Medulla oblongata (tissue), 1 donor: ENCODE data around the gene NCAN.
"Not testable (repeated sequence)": the region's sequence is repeated elsewhere in the genome, so short reads cannot be mapped to it uniquely, and the experiment has no call there.

ENCODE experiments used
- DNase-seq: peaks from one replicate; pipeline ENCODE4 v3.0.0-alpha.2; 2015; ENCODE audit errors: extremely low spot score

NCAN gene

DNA sequence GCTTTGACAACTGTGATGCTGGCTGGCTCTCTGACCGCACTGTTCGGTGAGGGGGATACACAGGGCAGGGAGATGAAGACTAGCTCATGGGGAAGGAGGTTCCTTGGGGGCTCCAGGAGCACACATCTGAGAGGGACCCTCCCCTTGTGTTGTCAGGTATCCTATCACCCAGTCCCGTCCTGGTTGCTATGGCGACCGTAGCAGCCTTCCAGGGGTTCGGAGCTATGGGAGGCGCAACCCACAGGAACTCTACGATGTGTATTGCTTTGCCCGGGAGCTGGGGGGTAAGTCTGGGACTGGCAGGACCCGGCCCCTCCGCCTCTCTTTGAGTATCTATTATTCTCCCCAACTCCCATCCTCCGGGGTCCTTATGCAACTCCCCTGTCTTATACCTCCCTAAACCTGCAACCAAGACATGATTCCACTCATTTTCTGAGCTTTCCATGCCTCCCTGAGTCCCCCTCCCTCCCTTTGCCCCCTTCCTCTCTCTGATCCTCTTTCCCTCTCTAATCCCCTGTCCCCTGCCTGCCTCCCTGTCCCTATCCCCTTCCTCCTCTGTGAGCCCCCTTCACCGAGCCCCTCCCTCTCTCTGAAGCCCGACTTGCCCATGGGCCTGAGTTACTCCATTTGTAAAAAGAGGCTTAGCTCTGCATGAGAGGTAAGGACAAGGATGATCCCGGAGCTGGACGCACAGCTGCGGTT is 12.5 kb downstream of the NCAN start:
- no peak for DNase-seq

DNA sequence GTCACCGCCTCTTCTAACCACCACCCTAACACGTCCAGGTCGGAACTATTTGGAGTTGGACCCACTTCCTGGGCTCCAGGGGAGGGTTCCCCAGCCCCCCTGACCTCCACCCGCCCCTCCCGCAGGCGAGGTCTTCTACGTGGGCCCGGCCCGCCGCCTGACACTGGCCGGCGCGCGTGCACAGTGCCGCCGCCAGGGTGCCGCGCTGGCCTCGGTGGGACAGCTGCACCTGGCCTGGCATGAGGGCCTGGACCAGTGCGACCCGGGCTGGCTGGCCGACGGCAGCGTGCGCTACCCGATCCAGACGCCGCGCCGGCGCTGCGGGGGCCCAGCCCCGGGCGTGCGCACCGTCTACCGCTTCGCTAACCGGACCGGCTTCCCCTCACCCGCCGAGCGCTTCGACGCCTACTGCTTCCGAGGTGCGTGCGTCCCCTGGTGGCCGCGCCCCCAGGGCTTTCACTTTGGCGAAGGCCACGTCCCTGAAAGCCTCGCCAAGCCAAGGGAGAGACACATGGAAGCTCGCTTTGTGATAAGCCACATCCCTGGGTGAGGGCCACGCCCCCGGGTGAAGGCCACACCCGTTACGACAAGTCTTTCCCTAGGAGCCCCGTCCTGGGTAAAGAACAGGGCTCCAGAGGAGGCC is 13.2 kb downstream of the NCAN start:
- DNase-seq = no peak

DNA sequence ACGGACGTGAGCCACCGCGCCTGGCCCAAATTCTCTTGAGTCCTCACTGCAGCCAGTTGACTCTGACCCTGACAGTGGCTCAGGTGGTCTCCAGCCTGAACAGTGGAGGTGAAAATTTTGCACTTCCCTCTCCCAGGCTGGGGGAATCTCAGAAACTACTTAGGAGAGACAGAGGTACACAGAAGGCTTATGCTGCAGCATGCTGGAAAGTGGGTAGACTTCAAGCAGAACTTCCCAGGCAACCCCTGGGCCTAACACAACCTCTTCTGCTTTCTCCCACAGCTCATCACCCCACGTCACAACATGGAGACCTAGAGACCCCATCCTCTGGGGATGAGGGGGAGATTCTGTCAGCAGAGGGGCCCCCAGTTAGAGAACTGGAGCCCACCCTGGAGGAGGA is 14.4 kb downstream of the NCAN start:
- DNase-seq = no peak

DNA sequence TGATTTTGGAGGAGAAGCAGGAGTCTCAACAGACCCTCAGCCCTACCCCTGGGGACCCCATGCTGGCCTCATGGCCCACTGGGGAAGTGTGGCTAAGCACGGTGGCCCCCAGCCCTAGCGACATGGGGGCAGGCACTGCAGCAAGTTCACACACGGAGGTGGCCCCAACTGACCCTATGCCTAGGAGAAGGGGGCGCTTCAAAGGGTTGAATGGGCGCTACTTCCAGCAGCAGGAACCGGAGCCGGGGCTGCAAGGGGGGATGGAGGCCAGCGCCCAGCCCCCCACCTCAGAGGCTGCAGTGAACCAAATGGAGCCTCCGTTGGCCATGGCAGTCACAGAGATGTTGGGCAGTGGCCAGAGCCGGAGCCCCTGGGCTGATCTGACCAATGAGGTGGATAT is 14.9 kb downstream of the NCAN start:
- no peak for DNase-seq

DNA sequence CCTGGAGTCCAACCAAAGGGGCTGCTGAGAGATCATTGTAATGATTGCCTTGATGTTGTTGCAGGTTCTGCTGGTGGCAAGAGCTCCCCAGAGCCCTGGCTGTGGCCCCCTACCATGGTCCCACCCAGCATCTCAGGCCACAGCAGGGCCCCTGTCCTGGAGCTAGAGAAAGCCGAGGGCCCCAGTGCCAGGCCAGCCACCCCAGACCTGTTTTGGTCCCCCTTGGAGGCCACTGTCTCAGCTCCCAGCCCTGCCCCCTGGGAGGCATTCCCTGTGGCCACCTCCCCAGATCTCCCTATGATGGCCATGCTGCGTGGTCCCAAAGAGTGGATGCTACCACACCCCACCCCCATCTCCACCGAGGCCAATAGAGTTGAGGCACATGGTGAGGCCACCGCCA is 15.5 kb downstream of the NCAN start:
- DNase-seq = no peak

DNA sequence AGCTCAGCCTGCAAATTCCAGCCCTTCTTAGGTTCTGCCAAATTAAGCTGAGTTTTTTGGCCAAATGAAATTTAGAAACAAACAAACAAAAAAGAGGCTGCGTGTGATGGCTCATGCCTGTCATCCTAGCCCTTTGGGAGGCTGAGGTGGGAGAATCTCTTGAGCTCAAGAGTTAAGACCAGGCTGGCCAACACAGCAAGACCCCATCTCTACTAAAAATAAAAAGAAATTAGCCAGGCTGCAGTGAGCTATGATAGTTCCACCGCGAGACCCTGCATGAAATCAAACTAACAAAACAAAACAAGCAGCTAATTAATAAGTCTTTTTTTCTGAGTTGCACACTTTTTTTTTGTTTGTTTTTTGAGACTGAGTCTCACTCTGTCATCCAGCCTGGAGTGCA is 17.9 kb downstream of the NCAN start:
- no peak for DNase-seq

DNA sequence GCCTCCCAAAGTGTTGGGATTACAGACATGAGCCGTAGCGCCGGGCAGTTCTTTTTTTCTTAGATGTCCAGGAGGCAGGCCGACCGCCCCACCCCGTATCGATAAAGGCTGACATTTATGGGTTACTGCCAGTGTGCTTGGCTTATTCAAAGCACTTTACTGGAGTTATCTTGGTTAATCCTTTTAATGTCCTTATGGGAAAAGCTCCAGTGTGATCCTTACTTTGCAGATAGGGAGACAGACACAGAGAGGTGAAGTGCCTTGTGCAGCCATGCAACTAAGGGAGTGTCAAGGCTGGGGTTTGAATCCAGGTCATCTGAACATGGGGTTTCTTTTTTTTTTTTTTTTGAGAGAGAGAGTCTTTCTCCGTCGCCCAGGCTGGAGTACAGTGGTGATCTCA is 19.2 kb downstream of the NCAN start:
- DNase-seq = no peak

DNA sequence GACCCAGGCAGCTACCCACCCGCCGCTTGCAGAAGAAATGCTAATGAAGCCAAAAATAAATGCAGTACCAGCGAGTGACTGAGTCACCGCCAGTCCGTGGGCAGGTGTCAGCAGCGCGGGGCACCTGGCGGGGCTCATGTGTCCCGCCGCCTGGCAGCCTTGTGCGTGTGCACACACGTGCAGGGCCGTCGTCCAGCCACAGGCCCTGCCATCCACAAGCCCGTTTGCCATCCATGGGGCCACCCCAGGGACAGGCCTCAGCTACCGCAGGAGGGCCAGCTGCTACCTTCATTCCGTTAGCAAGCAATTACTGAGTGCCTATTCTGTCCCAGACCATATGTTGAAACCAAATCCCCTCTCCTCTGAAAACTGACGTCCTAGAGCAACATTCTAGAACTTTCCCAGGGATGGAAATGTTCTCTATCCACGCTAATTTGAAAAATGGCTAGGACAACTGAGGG is 20.5 kb downstream of the NCAN start:
- no peak for DNase-seq

DNA sequence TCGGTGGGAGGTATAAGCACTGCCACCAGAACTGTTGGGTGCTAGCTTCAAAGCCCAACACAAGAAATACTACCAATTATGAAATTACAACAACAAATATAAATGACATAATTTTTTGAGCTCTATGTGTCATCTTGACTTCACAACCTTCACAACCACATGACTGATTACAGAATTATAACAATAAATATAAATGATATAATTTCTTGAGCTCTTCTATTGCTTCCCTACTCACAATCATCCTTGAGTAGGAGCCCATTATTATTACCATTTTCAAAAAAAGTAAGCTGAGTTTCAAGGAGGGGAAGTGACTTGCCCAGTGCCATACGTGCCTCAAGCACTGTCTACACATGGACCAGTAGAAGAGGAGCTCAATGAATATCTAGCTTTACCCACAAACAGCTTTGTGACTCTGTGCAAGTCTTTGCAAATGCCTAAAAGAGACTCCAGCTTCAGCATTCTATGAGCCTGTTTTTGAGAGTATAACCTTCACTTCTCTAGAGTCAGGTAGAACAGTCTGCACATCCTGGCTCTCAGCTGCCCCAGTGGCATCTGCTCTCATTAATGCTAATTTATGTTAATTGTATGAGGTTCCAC is 22.6 kb downstream of the NCAN start:
- no peak for DNase-seq

DNA sequence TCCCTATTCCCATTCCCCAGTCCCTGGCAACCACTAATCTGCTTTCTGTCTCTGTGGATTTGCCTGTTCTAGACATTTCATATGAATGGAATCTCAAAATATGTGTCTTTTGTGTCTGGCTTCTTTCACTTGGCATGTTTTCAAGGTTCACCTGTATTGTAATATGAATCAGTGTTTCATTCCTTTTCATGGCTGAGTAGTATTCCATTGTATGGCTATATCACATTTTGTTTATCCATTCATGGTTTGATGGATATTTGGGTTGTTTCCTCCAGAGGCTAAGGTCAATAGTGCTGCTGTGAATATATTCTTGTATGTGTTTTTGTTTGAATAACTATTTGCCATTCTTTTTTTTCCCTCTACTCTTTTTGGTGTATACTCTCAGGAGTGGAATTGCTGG is 24.4 kb downstream of the NCAN start:
- DNase-seq = no peak

DNA sequence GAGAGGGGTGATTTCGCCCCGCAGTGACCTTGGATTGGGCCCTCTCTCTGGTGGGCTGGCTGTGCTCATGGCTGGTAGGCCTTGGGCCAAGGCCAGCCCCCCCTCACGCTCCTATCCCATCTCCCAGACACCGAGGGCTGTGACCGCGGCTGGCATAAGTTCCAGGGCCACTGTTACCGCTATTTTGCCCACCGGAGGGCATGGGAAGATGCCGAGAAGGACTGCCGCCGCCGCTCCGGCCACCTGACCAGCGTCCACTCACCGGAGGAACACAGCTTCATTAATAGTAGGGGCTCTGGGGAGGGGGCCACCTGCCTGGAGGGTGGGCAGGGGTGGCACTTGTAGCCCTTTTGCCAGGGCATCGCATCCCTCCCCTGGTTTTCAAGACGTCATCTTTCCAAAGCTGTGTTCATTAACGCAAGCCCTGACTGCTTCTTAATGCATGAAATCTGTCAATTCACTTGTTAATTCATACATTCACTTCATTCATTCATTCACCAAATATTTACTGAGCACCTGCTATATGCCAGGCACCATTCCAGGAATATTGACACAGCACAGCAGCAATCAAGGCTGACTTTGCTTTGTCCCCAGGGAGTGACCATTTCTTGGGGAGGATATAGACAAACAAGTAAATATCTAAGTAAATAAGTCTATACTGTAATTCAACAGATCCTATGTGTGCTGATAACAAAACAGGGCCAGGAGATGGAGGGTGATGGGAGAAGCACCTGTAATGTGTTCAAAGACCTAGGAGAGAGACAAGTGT is 26.6 kb downstream of the NCAN start:
- no peak for DNase-seq

DNA sequence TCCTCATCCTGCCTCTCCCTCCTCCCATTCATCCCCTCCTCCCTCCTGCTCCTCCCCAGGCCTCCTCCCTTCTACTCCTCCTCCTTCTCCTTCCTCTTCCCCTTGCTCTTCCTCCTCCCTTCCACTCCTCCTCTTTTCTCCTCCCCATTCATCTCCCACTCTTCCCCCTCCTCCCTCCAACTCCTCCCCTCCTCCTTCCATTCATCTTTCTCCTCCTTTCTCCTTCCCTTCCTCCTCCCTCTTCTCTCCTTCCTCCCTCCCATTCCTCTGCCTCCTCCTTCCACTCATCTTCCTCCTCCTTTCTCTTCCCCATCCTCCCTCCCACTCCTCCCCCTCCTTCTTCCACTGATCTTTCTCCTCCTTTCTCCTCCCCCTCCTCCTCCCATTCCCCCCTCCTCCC is 27.9 kb downstream of the NCAN start:
- no peak for DNase-seq

DNA sequence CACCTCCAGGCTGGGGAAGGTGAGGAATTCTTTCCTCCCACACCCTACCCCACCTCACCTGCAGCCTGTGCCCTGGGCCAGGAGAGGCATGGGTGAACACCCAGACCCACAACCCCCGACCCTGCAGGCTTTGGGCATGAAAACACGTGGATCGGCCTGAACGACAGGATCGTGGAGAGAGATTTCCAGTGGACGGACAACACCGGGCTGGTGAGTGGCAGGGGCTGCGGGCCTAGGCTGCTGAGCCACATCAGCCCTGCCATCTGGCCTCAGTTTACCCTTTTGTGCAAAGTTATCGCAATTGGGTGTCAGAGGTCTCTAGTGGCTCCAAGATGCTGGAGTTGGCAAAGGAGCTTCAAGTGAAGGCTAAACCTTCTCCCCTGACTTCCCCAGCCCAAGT is 28.7 kb downstream of the NCAN start:
- no peak for DNase-seq

DNA sequence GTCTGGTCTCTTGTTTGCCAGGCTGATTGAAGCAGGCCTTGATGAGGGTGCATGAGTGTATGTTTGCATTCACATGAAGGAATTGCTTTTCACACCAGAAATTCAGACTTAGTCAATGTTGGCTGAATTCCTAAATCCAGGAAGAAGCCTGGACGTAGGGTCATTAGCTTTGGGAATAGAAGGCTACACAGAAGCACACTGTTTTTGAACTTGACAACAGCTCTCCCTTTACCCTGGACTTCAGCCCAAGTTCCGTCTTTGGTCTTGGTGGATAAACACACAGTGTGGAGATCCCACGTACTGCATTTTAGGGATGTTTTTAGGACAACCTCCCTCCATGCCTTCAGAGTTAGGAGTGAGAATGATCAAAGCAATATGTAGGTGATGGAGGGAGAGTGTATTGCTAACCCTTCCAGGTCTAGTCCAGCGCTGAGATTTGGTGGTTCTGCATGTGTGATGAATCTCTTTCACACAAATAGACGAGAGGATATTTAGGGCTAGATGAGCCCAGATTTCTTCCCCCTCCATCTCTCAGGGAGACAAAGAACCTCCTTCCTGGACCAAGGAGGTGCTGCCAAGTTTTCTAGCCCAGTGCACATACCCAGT is 38.5 kb downstream of the NCAN start:
- no peak for DNase-seq

DNA sequence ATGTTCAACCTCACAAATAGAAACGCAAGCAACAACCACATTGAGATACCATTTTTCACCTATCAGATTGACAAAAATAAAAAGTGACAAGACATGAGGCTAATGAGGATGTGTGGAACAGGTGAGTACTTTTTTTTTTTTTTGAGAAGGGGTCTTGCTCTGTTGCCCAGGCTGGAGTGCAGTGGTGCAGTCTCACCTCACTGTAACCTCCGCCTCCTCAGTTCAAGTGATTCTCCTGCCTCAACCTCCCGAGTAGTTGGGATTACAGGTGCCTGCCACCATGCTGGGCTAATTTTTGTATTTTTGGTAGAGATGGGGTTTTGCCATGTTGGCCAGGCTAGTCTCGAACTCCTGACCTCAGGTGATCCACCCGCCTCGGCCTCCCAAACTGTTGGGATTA is 41.7 kb downstream of the NCAN start:
- DNase-seq = not testable (repeated sequence)

DNA sequence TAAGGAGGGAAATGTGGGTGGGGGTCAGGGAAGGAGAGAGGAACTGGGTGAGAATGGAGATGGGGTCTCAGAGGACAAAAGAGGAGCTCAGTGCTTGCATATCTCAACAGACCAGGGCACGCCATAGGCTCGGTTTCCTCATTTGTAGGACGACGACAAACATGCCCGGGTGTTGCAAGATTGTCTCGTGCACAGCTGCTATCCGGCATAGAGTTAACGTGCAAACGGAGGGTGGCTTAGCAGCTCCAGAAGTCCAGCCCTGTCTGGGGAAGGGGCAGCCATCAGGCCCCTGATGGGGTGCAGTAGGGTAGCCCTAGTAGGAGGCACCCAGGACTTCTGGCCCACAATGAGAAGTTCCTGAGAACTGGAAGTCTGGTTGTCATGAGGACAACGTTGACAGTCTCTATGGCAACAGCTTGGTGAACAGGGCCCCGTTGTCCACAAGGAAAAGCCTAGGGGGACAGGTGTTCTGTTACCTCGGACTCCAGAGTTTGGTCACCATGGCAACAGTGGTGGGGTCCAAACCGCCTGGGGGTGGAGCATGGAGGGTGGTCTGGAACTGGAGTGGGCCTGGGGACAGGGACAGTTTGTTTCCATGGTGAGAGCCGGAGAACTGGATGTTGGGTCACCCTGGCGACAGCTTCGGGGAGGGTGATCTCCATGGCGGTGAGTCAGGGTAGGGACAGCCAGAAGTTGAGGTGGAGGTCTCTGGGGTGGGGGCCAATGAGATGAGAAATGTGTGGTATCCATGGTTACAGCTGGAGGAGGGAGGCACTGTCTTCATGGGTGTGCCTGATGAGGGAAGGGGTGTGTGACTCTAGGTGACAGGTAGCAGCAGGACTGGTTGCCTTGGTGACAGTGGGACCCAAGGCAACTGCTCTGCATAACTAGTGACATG is 44.6 kb downstream of the NCAN start:
- DNase-seq = no peak

DNA sequence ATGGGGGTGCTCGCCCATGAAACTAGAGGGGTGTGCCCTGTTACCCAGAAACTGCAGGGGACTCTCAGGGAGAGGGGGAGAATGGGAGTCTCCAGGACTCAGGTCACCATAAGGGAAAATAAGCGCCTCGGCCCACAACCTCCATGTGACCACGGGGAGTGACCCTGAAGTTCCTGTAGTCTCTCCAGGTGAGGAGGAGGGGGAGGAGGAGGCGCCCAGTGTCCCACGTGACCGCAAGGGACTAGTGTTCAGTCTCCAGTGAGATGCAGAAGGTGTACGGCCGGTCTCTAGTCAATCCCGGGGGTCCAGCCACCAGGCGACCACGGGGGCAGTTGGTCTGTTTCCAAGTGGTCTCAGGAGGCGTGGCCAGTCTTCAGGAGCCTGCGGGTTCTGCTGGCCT is 45.4 kb downstream of the NCAN start:
- no peak for DNase-seq

DNA sequence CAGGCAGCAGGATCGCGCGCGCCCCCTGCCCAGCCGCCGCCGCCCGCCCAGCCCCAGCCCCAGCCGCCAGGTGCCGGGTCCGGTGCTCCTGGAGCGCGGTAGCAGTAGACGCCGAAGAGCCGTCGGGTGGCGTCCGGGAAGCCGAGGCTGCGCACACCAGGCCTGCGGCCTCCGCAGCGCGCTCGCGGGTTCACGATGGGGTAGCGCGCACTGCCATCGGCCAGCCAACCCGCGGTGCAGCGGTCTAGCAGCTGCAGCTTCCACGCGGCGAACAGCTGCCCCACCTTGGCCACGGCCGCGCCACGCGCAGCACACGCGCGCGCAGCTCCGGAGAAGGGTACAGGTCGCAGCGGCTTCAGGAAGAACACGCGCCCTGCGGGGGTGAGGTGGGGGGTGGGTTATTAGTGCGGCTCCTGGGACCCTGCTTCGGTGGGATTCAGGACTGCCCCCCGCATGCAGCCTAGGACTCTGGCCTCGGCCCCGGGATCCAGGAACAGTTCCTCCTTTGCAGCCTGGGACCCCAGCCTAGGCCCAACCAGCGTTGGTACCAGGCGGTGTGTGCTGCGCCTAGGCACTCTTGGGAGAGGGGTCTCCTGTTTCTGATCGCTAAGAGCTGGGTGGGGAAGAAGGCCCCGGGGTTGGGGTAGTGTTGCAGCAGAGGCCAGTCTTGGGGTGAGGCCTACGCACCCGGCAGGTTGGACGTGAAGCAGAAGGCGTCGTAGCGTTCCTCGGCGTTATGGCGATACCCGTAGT is 46.3 kb downstream of the NCAN start:
- DNase-seq = no peak

DNA sequence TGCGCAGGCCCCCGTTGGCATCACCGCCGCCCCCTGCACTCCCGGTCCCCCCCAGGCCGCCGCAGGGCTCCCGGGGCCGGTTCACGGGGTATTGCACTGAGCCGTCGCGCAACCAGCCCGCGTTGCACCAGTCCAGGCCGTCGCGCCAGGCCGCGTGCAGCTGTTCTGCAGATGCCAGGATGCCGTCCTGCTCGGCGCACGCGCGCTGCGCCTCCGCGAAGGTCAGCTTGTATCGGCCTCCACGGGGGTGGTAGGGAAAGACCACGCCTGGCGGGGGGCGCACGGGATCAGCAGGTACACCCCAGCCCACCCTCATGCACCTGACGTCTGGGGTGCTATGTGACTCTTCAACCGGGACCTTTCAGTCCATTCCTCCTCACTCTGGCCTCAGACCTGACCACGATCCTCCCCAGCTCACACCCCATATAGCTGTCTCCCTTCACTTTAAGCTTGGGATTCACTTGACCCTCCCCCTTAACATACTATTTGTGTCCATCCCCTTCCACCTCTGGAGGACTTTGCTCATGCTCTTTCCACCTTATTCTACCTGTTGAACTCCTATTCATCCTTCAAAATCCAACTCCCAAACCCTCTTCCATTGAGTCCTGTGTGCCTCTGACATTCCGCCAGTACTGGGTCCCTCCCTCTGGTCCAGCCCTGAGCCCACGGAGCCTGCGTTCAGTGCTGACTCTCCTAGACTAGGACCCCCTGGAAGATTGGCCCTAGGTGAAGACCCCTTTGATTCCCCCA is 47.0 kb downstream of the NCAN start:
- DNase-seq = no peak

DNA sequence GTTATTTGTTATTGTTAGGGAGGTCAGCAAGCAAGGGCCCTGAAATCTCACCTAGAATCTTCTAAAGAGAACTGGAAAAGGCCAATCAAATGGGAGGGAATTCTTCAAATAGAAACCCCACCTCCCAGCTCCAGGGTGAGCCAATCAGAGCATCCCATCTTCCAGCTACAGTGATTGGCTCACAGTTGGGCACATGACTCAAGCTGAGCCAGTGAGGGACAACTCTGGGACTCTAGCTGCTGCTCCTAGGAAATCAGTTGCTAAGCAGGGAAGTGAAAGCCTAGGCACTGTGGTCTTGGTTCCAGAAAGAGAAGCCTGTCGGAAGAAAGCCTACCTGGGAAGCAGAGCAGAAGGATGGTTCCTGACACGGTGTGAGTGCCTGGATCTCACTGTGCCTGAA is 48.0 kb downstream of the NCAN start:
- peak; percentile 5 for DNase-seq
